ENCODE results near the gene MAP1B.

The MAP1B gene

GRCh38 chr5:72231991-72232703, 124.9 kb downstream of the MAP1B start:
- no peak for DNase-seq

GRCh38 chr5:72232838-72233237, 125.6 kb downstream of the MAP1B start:
- no peak for DNase-seq

- DNase-seq: no peak
Measured at GRCh38 chr5:72233835-72234234, 126.6 kb downstream of the MAP1B start.

- peak; percentile 73 for DNase-seq
Measured at GRCh38 chr5:72234265-72234700, 127.0 kb downstream of the MAP1B start.

- no peak for DNase-seq
Measured at GRCh38 chr5:72234868-72235267, 127.6 kb downstream of the MAP1B start.

GRCh38 chr5:72235725-72236124, 128.4 kb downstream of the MAP1B start:
- DNase-seq: peak; percentile 16

- DNase-seq: no peak
Measured at GRCh38 chr5:72237415-72237814, 130.1 kb downstream of the MAP1B start.

GRCh38 chr5:72237879-72238278, 130.6 kb downstream of the MAP1B start:
- DNase-seq: no peak

- DNase-seq: no peak
Measured at GRCh38 chr5:72238712-72239445, 131.6 kb downstream of the MAP1B start.

GRCh38 chr5:72241346-72242003, 134.2 kb downstream of the MAP1B start:
- DNase-seq: no peak

GRCh38 chr5:72242796-72243475, 135.7 kb downstream of the MAP1B start:
- DNase-seq: no peak

GRCh38 chr5:72243706-72244105, 136.4 kb downstream of the MAP1B start:
- DNase-seq: no peak

- peak; percentile 59 for DNase-seq
Measured at GRCh38 chr5:72244862-72245371, 137.6 kb downstream of the MAP1B start.

GRCh38 chr5:72245546-72245945, 138.3 kb downstream of the MAP1B start:
- no peak for DNase-seq

- DNase-seq: peak; percentile 16
Measured at GRCh38 chr5:72245951-72246532, 138.8 kb downstream of the MAP1B start.

- DNase-seq: peak; percentile 40
Measured at GRCh38 chr5:72246954-72247442, 139.7 kb downstream of the MAP1B start.

GRCh38 chr5:72248410-72248981, 141.2 kb downstream of the MAP1B start:
- DNase-seq: peak; percentile 92

- DNase-seq: no peak
Measured at GRCh38 chr5:72251386-72251785, 144.1 kb downstream of the MAP1B start.

- no peak for DNase-seq
Measured at GRCh38 chr5:72252008-72252407, 144.7 kb downstream of the MAP1B start.

GRCh38 chr5:72252574-72253155, 145.4 kb downstream of the MAP1B start:
- DNase-seq: peak; percentile 78

GRCh38 chr5:72255237-72255636, 148.0 kb downstream of the MAP1B start:
- DNase-seq: no peak

- DNase-seq: no peak
Measured at GRCh38 chr5:72255670-72256069, 148.4 kb downstream of the MAP1B start.

Data from EL (cell line).